ENCODE data around the gene GZMA.

DNA sequence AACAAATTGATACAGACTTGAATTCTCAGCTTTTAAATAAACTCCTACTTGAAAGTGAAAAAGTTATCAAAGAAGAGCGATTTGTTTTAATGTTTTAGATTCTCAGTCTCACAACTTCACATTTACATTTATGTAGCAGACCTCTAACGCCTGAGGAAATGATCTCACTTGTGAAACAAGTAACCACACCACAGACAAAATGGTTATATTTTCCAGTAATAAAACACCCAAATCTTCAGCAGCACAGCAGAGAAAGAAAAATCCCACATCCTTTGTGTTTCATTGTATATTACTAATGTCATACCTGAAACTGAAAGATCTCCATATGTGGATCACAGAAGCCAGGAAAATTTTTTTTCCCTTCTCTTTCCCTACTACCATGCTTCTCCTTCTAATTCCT, 29.8 kb upstream of the GZMA start:
- TF ChIP-seq, protein P1, sequence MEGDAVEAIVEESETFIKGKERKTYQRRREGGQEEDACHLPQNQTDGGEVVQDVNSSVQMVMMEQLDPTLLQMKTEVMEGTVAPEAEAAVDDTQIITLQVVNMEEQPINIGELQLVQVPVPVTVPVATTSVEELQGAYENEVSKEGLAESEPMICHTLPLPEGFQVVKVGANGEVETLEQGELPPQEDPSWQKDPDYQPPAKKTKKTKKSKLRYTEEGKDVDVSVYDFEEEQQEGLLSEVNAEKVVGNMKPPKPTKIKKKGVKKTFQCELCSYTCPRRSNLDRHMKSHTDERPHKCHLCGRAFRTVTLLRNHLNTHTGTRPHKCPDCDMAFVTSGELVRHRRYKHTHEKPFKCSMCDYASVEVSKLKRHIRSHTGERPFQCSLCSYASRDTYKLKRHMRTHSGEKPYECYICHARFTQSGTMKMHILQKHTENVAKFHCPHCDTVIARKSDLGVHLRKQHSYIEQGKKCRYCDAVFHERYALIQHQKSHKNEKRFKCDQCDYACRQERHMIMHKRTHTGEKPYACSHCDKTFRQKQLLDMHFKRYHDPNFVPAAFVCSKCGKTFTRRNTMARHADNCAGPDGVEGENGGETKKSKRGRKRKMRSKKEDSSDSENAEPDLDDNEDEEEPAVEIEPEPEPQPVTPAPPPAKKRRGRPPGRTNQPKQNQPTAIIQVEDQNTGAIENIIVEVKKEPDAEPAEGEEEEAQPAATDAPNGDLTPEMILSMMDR (IDR thresholded peaks at IDR 0.05), result no peak
- no peak for TF ChIP-seq EP300 (IDR thresholded peaks at IDR 0.05)
